GM21529 (cell line): ENCODE results near the gene EXOC6B.
A peak's percentile ranks its signal among the peaks of the same experiment; 100 is the strongest.
"Not testable (repeated sequence)": the region's sequence is repeated elsewhere in the genome, so short reads cannot be mapped to it uniquely, and the experiment has no call there.

ENCODE experiments used
- ATAC-seq: cut with Tn5 transposase; IDR thresholded peaks from one replicate; pipeline ENCODE4 v1.9.1; 2021; ENCODE audit not compliant: unreplicated experiment

EXOC6B gene

DNA sequence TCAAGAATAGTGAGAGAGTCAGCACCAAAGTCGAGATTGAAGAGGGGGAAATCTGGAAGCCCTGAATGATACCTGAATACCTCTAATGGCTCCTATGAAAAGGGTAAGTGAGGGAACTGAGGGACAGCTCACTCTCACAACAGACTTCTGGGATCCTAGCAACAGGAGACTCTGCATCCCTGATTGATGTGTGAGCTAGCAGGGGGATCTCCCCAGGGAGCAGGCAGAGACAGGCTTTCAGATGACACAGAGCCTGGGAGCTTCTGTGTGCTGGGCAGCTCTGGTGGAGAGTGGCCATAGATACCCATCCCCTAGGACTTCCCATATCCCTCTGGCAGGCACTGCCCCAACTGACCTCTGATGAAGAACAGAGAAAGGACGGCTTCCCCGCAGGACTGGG is 206.2 kb downstream of the EXOC6B start:
- ATAC-seq = no peak

GRCh38 chr2:72613931-72614330 is 211.9 kb downstream of the EXOC6B start:
- no peak for ATAC-seq

DNA sequence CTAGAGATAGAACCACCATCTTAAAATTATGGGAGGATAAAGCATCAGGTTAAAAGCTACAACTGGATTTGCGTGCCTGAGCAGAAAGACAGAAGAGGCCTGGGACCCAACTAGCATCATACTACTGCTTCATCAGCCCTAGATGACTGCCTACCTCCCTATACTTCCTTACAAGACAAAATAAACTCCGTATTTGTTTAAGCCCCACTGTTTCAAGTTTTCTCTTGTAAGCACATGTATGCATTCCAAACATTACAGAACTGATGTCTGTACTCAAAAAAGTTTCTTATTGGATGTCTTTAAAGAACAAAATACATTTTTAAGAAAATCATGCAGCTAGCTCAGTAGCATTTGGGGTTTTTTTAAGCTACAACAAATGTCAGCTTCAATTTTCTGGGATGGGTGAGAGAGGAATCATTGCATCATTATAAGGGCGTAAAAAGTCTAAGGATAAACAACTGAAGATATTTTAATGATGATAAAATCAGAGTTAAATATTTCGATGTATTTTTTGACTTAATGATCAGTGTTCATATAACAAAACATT is 213.1 kb downstream of the EXOC6B start:
- no peak for ATAC-seq

DNA sequence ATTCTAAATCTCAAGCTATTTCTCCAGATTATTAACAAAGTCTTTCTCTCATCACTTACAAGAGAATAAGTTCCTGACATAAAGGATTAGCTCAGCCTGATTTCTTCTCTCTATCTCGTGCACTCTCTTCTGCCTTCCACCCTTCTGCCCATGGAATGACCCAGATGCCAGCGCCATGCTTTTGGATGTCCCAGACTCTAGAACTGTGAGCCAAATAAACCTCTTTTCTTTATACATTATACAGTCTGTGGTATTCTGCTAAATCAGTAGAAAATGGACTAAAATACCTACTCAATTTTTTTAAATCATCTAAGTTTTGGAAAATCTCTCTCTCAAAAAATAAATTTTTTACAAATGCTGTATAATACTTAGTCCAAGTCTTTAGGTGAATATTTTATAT is 218.6 kb downstream of the EXOC6B start:
- ATAC-seq = no peak

- ATAC-seq = no peak
Measured at GRCh38 chr2:72605836-72606442, 219.9 kb downstream of the EXOC6B start.

GRCh38 chr2:72604468-72604867 is 221.4 kb downstream of the EXOC6B start:
- no peak for ATAC-seq

DNA sequence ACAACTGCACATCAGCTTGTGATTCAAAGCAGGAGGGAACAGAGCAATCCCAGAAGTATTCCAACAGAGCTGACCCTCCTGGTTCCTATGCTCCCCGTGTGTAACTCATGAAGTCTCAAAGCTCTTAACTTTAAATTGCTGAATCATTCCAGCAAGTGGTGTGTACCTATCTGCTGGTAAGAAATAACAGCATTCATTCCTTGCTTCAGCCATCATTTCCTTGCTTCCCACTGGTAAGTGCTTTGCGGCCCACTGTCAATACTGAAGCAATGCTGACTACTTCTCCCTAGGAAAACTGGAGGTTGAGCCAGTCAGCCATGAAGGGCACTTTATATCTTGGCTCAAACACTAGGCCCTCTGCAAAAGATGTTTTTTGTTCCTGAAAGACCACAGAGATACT is 222.4 kb downstream of the EXOC6B start:
- no peak for ATAC-seq

DNA sequence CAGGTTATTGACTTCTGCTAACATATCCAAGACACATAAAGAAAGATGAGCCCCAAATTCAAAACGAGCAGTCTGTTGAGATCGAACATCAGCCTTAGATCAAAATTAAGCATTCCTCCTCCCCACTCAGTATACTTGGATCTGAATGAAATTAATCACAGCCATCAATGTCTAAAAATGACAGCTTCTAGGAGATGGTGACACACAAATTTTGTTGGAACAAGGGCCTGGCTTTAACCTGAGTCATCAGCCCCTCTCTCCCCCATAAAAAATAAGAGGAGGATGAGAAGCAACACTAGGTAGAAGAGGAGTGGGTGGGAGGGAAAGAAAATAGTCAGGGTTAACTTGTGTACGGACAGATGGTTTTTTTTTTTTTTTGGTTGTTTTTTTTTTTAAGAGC is 223.1 kb downstream of the EXOC6B start:
- ATAC-seq = no peak

- ATAC-seq = no peak
Measured at GRCh38 chr2:72602095-72602494, 223.7 kb downstream of the EXOC6B start.

- not testable (repeated sequence) for ATAC-seq
Measured at GRCh38 chr2:72583836-72584235, 242.0 kb downstream of the EXOC6B start.

DNA sequence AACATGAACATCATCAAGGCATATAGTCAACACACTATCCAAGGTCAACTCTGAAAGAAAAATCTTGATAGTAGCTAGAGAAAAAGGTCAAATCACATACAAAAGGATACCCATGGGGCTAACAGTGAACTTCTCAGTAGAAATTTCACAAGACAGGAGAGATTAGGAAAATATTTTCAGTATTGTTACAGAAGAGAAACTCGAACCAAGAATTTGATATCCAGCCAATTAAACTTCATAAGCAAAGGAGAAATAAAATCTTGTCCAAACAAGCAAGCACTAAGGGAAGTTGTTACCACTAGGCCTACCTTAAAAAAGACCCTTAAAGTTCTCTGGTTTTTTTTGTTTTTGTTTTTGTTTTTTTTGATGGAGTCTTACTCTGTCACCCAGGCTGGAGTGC is 242.5 kb downstream of the EXOC6B start:
- no peak for ATAC-seq

GRCh38 chr2:72581560-72582181 is 244.2 kb downstream of the EXOC6B start:
- ATAC-seq = no peak

DNA sequence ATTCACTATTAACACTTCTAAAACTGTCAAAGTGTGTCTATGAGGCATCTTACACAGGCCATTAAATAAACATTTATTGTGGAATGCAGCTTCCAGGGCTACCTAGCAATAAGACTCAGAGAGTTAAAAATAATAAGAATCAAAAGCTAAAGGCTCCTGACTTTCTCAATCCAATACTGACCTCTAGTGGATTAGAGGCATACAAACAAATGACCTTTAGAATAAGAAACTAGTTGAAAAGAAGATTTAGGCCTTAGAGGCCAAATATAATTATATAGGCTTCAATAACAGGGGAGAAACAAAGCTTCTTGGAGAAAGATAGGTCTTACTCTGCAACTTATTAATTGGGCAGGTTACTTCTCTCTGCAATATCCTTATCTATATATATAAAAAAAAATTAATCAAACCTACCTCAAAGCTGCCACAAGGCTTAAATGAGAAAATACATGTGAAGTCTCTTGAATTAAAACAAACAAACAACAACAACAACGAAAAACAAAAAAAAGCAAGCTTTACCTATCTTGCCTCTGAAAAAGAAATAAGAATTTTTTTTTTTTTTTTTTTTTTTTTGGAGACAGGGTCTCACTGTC is 246.1 kb downstream of the EXOC6B start:
- peak; percentile 51 for ATAC-seq

DNA sequence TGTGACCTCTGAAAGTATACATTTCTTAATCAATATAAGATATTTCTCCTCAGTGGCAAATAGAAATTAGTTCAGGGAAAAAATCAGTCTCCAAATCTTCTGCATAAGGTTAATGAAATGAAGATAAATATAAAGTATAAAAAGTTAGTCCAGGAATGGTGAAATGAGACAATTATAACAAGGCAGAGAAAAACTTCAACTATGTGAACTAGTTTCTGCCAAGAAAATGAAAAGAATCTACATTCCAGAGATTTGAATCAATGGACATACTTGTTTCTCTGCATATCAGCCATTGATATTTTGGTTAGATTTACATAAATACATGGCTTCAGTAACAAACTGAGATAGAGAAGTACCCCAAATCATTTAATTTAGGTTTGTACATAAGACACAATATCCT is 249.0 kb downstream of the EXOC6B start:
- no peak for ATAC-seq

- no peak for ATAC-seq
Measured at GRCh38 chr2:72576459-72576858, 249.4 kb downstream of the EXOC6B start.

- ATAC-seq = no peak
Measured at GRCh38 chr2:72574886-72575285, 250.9 kb downstream of the EXOC6B start.

GRCh38 chr2:72573232-72573631 is 252.6 kb downstream of the EXOC6B start:
- ATAC-seq = no peak

GRCh38 chr2:72572501-72572900 is 253.3 kb downstream of the EXOC6B start:
- ATAC-seq = no peak

DNA sequence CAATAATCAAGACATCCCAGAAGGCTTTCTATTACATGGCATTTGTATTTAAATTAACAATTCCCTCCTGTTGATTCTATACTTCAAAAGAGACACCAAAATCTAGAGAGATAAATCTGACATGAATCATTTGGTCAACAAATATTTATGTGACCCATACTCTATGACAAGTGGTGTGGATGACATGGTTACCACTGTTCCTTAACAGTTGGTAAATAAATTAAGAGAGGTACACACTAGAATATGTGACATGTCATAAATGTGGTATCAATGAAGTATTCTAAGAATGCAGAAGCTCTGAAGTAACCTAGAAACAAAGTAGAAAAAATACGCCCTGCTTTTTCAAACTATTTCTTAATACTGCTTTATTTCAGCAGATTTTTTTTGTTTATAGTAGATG is 255.4 kb downstream of the EXOC6B start:
- ATAC-seq = no peak

DNA sequence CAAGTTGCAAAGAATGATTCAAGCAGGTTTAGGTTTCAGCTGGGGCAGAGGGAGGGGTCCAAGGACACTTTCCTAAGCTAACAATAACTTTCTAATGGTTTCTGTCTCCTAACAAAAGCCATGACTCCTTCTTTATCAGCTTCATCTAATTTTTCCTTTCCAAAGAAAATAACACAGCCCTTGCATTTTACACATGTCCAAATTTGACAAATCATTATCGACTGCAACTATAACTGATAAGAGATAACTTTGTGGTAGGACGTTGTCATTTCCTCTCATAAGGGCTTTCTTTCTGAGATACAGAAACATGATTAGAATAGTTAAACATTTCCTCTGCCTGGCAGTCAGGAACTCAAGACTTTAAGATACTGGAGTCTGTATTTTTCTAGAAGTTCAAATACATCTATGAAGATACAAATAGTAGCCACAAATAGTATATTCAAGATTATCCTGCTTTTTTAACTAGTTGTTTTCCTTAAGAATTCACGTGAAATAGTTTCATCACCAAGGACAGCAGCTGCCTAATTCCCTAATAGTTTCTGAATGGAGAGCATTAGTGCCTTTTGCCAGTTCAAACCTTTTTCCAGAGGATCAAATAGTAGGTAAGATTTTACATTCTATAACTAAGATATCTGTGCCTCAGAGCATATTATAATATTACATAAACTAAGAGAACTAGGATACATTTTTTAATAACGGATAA is 263.2 kb downstream of the EXOC6B start:
- ATAC-seq = no peak

GRCh38 chr2:72561621-72562318 is 264.1 kb downstream of the EXOC6B start:
- no peak for ATAC-seq
